DMS153 treated with DMSO at 0.1 percent for 48 hours (cell line): Measurements from ENCODE around the gene TMPRSS12.
"Not testable (repeated sequence)": the region's sequence is repeated elsewhere in the genome, so short reads cannot be mapped to it uniquely, and the experiment has no call there.

Source experiments
- DNase-seq: peaks from one replicate; lab custom pipeline; 2025; ENCODE audit not compliant: unreplicated experiment; lab: John Stamatoyannopoulos, UW

Gene TMPRSS12

GRCh38 chr12:50925920-50926319 lies 83.2 kb downstream of the TMPRSS12 start:
- no peak for DNase-seq

- no peak for DNase-seq
These were observed 83.7 kb downstream of the TMPRSS12 start for GRCh38 chr12:50926415-50926814.

GRCh38 chr12:50926932-50927331 lies 84.2 kb downstream of the TMPRSS12 start:
- DNase-seq = not testable (repeated sequence)

GRCh38 chr12:50927356-50927755 lies 84.6 kb downstream of the TMPRSS12 start:
- DNase-seq = no peak

GRCh38 chr12:50927766-50928224 lies 85.1 kb downstream of the TMPRSS12 start:
- no peak for DNase-seq

- DNase-seq = no peak
These were observed 85.7 kb downstream of the TMPRSS12 start for GRCh38 chr12:50928392-50928791.

- no peak for DNase-seq
These were observed 87.1 kb downstream of the TMPRSS12 start for GRCh38 chr12:50929831-50930230.

- not testable (repeated sequence) for DNase-seq
These were observed 87.8 kb downstream of the TMPRSS12 start for GRCh38 chr12:50930477-50930876.

GRCh38 chr12:50932787-50933280 lies 90.1 kb downstream of the TMPRSS12 start:
- no peak for DNase-seq

- DNase-seq = no peak
These were observed 90.9 kb downstream of the TMPRSS12 start for GRCh38 chr12:50933459-50934124.

- no peak for DNase-seq
These were observed 91.7 kb downstream of the TMPRSS12 start for GRCh38 chr12:50934371-50934851.

- no peak for DNase-seq
These were observed 92.5 kb downstream of the TMPRSS12 start for GRCh38 chr12:50934981-50935807.

GRCh38 chr12:50936821-50937530 lies 94.2 kb downstream of the TMPRSS12 start:
- DNase-seq = no peak
